GM19025 (cell line): Measurements from ENCODE around the gene MAP2K1.
"Not testable (repeated sequence)": the region's sequence is repeated elsewhere in the genome, so short reads cannot be mapped to it uniquely, and the experiment has no call there.

Source experiments
- ATAC-seq: cut with Tn5 transposase; IDR thresholded peaks from one replicate; pipeline ENCODE4 v1.9.1; 2021; ENCODE audit warnings: mild to moderate bottlenecking, low read depth, moderate library complexity; ENCODE audit not compliant: unreplicated experiment

Gene MAP2K1

GRCh38 chr15:66422347-66422746 is 35.6 kb downstream of the MAP2K1 start:
- no peak for ATAC-seq

GRCh38 chr15:66423149-66423548 is 36.4 kb downstream of the MAP2K1 start:
- no peak for ATAC-seq

- no peak for ATAC-seq
Observed at GRCh38 chr15:66424963-66425612, 38.4 kb downstream of the MAP2K1 start.

- no peak for ATAC-seq
Observed at GRCh38 chr15:66425837-66426236, 39.1 kb downstream of the MAP2K1 start.

DNA sequence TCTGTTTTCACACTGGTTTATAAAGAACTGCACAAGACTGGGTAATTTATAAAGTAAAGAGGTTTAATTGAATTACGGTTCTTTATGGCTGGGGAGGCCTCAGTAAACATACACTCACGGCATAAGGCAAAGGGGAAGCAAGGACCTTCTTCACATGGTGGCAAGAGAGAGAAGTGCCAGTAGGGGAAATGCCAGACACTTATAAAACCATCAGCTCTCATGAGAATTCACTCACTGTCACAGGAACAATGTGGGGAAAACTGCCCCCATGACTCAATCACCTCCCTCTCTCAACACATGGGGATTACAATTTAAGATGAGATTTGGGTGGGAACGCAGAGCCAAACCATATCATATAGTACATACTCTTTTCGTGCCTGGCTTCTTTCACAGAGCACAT is 42.4 kb downstream of the MAP2K1 start:
- ATAC-seq, result no peak

DNA sequence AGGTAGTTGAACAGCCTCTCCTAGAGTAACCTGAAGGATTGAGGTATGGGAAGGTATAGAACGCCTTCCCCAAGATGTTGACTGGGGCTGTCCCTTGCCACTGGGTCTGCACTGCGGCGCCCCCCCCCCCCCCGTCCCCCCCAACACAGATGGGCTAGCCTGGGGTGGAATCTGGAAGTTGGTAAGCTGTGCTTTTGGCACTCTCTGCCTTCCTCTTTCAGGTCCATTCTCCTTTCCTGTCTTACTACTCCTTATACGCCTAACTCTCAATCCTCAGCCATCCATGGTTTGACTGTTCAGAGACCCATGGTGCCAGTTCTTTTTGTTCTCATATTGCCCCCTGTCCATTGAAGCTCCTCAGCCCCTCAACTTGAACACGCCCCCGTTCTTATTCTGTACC is 42.8 kb downstream of the MAP2K1 start:
- no peak for ATAC-seq

DNA sequence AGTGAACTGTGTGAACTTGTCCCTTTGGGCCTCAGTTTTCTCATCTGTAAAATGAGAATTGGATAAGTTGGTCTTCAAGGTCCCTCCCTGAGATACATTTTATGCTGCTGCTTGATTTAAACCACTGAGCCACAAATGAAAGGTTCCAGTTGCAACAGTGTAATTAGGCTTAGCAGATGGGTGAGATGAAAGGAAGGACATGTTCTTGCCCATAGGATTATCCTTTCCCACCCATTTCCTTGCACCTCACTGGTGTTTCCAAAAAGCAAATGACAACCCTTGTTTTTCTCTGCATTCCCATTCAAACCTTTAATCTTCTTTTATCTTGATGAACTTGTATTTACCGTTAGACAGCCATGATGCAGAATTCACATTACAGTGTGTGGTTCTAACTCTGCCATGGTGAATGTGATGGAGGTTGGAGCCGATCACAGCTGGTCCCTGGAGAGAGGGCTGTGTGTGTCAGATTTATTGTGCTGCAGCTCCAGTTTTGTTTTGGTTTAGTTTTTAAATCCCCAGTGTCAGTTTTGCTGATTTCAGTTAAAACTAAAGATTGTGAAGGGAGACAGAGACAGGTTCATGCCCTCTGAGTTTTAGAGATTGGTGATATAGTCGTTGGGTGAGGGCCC is 44.0 kb downstream of the MAP2K1 start:
- no peak for ATAC-seq

DNA sequence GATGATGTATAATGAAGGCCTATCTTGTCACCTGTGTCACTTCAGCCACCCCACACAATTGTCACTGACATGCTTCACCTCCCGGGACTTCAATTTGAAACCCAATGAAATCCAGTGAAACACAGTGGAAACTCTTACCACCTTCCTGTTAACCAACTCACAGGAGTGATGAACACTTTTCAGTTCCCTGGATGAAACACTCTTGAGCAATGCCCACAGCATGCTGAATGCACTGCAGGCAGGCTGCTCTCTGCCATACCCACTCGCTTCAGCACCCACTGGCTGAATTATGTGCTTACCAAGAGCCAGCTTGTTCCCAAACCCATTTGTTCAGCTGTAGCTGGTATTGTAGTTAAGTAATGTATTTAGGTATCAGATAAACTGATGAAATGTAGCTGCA is 47.0 kb downstream of the MAP2K1 start:
- ATAC-seq, result no peak

DNA sequence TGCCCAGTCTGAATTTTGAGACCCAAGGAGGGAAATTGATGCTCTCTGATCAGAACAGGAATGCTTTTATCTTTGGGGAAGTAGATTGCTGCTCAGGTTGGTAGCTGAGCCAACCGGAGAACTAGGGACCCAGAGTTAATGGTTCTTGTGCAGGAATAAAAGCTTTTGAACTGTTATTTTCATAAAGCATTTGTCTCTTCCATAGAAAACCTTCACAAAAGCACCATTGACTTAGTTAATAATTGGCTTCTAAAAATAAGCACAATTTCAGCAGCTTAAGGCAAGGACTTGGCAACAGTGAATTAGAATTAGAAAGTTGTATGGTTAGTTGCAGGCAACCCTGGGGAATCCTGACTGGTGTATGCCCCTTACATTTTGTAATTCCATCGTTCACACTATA is 53.8 kb downstream of the MAP2K1 start:
- ATAC-seq, result no peak

DNA sequence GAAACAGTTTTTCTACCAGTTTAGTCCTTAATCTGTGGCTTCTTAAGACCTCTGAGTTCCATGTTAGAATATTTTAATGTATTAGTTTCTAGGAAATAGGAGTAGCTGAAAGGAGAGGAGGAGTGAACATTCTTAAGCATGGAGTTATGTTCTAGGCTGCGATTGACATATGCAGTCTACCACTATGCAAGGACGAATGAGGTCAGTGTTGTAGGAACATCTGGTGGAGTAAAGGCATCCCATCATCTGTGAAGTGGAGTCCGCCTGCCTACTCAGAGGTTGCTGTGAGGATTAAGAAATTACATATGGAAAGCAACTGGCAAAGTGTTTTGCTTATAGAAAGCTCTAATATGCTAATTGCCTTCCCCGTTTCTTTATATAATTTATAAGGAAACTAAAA is 65.7 kb downstream of the MAP2K1 start:
- no peak for ATAC-seq

- ATAC-seq, result no peak
Observed at GRCh38 chr15:66452971-66453580, 66.4 kb downstream of the MAP2K1 start.

- no peak for ATAC-seq
Observed at GRCh38 chr15:66454143-66454542, 67.4 kb downstream of the MAP2K1 start.

- no peak for ATAC-seq
Observed at GRCh38 chr15:66456211-66456610, 69.5 kb downstream of the MAP2K1 start.

GRCh38 chr15:66459818-66460615 is 73.3 kb downstream of the MAP2K1 start:
- no peak for ATAC-seq

DNA sequence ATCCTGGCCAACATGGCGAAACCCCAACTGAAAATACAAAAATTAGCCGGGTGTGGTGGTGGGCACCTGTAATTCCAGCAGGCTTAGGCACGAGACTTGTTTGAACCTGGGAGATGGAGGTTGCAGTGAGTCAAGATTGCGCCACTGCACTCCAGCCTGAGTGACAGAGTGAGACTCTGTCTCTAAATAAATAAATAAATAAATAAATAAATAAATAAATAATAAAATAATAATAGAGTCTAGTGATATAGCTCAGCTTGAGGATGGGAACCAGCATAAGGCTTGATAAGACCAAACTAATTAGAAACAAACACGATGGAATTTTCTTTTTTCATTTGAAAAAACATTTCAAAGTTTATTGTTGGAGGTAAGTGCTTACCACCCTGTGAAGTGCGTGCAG is 74.6 kb downstream of the MAP2K1 start:
- ATAC-seq, result not testable (repeated sequence)

GRCh38 chr15:66461917-66462316 is 75.2 kb downstream of the MAP2K1 start:
- no peak for ATAC-seq

GRCh38 chr15:66462627-66463026 is 75.9 kb downstream of the MAP2K1 start:
- ATAC-seq, result no peak

- ATAC-seq, result not testable (repeated sequence)
Observed at GRCh38 chr15:66465294-66465693, 78.6 kb downstream of the MAP2K1 start.

- not testable (repeated sequence) for ATAC-seq
Observed at GRCh38 chr15:66467162-66468040, 80.7 kb downstream of the MAP2K1 start.

DNA sequence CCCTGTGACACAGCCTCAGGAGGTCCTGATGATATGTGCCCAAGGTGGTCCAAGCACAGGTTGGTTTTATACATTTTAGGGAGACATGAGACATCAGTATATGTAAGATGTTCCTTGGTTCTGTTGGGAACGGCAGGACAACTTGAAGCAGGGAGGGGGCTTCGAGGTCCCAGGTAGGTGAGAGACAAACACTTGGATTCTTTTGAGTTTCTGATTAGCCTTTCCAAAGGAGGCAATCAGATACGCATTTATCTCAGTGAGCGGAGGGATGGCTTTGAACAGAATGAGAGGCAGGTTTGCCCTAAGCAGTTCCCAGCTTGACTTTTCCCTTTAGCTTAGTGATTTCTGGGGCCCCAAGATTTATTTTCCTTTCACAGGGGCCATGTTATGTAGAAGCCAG is 84.1 kb downstream of the MAP2K1 start:
- ATAC-seq, result not testable (repeated sequence)
